Bladder microvascular endothelial cell (primary cell): ENCODE results near the gene OR11A1. TPM values are rescaled to one million over a fixed set of nuclear protein-coding genes. Genes with fewer than 3 reads are reported as not detected.

ENCODE experiments used
- total RNA-seq: library from RNA; depleted of rRNA; stranded (reverse); fragments of >200 nt; gene quantifications from 2 replicates; pipeline ENCODE4 v1.2.3, GENCODE V29; 2014

Gene OR11A1
- total RNA-seq: not detected in 2 replicates

GRCh38 chr6:29456971-29457370, at the start of gene OR11A1, which contains the start of gene OR2H1:
Gene OR11A1 (minus strand): TSS chr6:29457071. CDS start chr6:29427641, 29,430 bp downstream.
Gene OR2H1 (plus strand): TSS chr6:29457155. CDS start chr6:29461770, 4,615 bp downstream.

DNA sequence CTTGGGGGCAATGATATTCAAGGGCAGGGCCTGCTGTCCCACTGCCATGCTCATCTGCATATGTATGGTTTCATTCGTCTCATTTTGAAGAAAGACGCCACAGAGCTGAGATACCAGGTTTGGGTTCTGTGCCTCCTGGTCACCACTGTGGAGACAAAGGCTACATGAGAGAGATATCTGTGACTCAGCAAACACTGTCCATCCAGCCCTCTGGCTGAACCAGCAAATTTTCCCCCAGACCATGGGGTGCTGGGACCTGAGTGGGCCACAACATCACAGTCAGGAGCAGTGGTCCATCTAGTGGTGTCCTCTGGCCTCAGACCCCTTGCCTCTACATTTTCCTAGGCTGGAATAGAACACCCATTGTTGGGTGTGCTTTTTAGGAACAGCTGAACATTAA, 30.8 kb upstream of the OR11A1 start, which contains the start of gene MAS1L:
TSS of gene MAS1L (minus strand) at position 297 of the 400 bp plus-strand sequence. CDS start at position 243, 54 bp downstream.

DNA sequence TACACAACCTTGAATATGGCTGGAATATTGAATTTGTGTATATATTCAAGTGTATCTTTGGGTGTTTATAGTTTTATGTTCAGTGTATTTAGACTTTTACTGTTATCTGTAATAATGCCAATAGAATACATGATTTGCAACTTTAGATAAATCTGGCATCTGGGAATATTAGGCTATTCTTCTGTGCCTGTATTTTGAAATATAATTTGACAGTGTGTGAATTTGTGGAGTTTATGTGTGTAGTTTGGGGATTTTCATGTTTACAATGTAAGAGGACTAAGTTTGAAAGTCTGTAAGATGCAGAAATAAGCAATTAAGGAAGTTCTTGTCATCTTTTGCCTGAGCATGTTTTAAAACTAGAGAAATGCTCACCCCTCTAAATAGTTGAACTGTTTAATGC, 17.9 kb downstream of the OR11A1 start, which contains the start of gene OR10C1:
TSS of gene OR10C1 (plus strand) at position 301 of the 400 bp plus-strand sequence. CDS start 710 bp downstream, outside the sequence.

DNA sequence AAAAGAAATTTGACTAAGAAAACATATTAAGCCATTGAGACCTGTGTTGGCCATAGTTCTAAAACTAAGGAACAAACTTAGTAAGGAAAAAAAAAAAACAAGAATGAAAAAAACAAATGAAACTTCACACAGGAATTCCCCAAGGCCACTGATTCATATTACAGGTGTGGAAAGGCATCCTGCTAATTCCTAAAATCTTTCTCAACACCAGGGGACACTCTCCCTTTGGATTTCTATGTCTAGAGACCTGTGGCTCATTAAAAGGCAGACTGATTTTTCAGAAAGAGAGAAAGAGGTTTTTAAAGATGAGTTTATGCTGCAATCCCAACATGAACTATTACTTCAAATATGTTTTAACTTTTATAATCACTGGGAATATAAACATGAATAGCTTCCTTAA, 42.3 kb downstream of the OR11A1 start, which contains the start of gene OR12D1:
TSS of gene OR12D1 (plus strand) at position 341 of the 400 bp plus-strand sequence.

GRCh38 chr6:29395331-29395730, 61.5 kb downstream of the OR11A1 start, which contains the start of gene OR12D2:
Gene OR12D2 (plus strand): TSS chr6:29395631. CDS start chr6:29396700, 1,069 bp downstream.

Other genes with a start within 250 kb of the OR11A1 start
- gene OR14J1, start 155.4 kb downstream of the OR11A1 start, total RNA-seq: not detected in 2 replicates
- not detected in 2 replicates for gene OR5V1, start 88.2 kb downstream of the OR11A1 start, total RNA-seq
- gene OR12D3, start 81.8 kb downstream of the OR11A1 start, total RNA-seq: not detected in 2 replicates
- gene OR12D2, start 61.4 kb downstream of the OR11A1 start, total RNA-seq: not detected in 2 replicates
- gene OR12D1, start 42.1 kb downstream of the OR11A1 start, total RNA-seq: not detected in 2 replicates
- gene OR10C1, start 17.8 kb downstream of the OR11A1 start, total RNA-seq: not detected in 2 replicates
- not detected in 2 replicates for gene OR2H1, start 84 bp upstream of the OR11A1 start, total RNA-seq
- gene MAS1L, start 30.9 kb upstream of the OR11A1 start, total RNA-seq: not detected in 2 replicates
- gene UBD, start 102.7 kb upstream of the OR11A1 start, total RNA-seq: 7.0 and 231 TPM in 2 replicates
- not detected in 2 replicates for gene OR2H2, start 128.1 kb upstream of the OR11A1 start, total RNA-seq
- 2.3 and 7.2 TPM in 2 replicates for gene GABBR1, start 176.1 kb upstream of the OR11A1 start, total RNA-seq
- gene MOG, start 200.0 kb upstream of the OR11A1 start, total RNA-seq: not detected in 2 replicates
- not detected in 2 replicates for gene ZFP57, start 224.1 kb upstream of the OR11A1 start, total RNA-seq